ENCODE results near the gene NGFR. TPM values are rescaled to one million over a fixed set of nuclear protein-coding genes. Genes with fewer than 3 reads are reported as not detected.

Gene NGFR
- total and polyA plus RNA-seq, 2 donors (not counting 1 experiment from before 2014, with no cell fraction given) = 0.31 to 1.6 TPM

DNA sequence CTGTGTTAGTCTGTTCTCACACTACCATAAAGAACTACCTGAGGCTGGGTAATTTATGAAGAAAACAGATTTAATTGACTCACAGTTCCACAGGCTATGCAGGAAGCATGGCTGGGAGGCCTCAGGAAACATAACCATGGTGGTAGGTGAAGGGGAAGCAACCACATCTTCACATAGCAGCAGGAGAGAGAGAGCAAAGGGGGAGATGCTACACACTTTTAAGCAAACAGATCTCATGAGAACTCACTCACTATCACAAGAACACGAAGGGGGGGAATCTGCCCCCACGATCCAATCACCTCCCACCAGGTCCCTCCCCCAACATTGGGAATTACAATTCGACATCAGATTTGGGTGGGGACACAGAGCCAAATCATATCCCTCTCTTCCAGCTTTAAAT, 48.8 kb downstream of the NGFR start:
- 86% methylated on average over 2 of the region's 3 CpGs for WGBS (ENCODE audit: insufficient coverage)
- Histone ChIP-seq H3K27me3 (replicated peaks in 1 of 4; ENCODE audit: control extremely low read depth in 1 of 4, control insufficient read depth in 3 of 4, insufficient read depth in 4 of 4, low read length in 3 of 4) (peaks cover 0 to 9% (median 2%) of the 10 kb centered on the region in 4 experiments), H3K79me2 (ENCODE audit: control insufficient read depth, insufficient read depth, low read length) (no peaks in the 10 kb centered on the region), H3K9me3 (ENCODE audit: control extremely low read depth in 1 of 3, control insufficient read depth in 2 of 3, insufficient read depth in 1 of 3, low read length in 2 of 3) (peaks cover 0 to 19% (median 3%) of the 10 kb centered on the region in 3 donors), H3K9ac (ENCODE audit: low read length) (no peak overlapping the region), H3K27ac (ENCODE audit: low read length in 2 of 2) (no peak overlapping the region), H2AFZ (ENCODE audit: insufficient read depth, low read depth, low read length, poor library complexity, severe bottlenecking) (no peak overlapping the region), H3K36me3 (replicated peaks in 1 of 2; ENCODE audit: control extremely low read depth in 1 of 2, control insufficient read depth in 1 of 2, extremely low read depth in 1 of 2, insufficient read depth in 2 of 2, low read length in 1 of 2) (no peaks in the 10 kb centered on the region), H3K4me2 (replicated peaks; ENCODE audit: low read depth, low read length, poor library complexity, severe bottlenecking) (no peak overlapping the region), H4K20me1 (ENCODE audit: control insufficient read depth, insufficient read depth, low read length, poor library complexity, severe bottlenecking) (no peaks in the 10 kb centered on the region), H3K4me3 (ENCODE audit: control extremely low read depth in 1 of 5, extremely low read depth in 1 of 5, insufficient read depth in 1 of 5, low read depth in 2 of 5, low read length in 4 of 5) (no peak overlapping the region), H3K4me1 (ENCODE audit: control insufficient read depth in 2 of 2, insufficient read depth in 2 of 2, low read length in 2 of 2) (no peaks in the 10 kb centered on the region)
- Mint-ChIP-seq H3K9me3 (ENCODE audit: insufficient read depth) (peaks cover 8% of the 10 kb centered on the region), H3K4me1 (no peaks in the 10 kb centered on the region), H3K27me3 (peaks cover 35% of the 10 kb centered on the region), H3K27ac (no peak overlapping the region), H3K4me3 (no peak overlapping the region)
- DNase-seq (no peak), ATAC-seq (ENCODE audit: low read depth) (no peak)
- intact Hi-C loops (cut with micrococcal nuclease) = no loop called here
- ChIA-PET CTCF (no interaction called here), POLR2A (no interaction called here)
- TF ChIP-seq, protein P1, sequence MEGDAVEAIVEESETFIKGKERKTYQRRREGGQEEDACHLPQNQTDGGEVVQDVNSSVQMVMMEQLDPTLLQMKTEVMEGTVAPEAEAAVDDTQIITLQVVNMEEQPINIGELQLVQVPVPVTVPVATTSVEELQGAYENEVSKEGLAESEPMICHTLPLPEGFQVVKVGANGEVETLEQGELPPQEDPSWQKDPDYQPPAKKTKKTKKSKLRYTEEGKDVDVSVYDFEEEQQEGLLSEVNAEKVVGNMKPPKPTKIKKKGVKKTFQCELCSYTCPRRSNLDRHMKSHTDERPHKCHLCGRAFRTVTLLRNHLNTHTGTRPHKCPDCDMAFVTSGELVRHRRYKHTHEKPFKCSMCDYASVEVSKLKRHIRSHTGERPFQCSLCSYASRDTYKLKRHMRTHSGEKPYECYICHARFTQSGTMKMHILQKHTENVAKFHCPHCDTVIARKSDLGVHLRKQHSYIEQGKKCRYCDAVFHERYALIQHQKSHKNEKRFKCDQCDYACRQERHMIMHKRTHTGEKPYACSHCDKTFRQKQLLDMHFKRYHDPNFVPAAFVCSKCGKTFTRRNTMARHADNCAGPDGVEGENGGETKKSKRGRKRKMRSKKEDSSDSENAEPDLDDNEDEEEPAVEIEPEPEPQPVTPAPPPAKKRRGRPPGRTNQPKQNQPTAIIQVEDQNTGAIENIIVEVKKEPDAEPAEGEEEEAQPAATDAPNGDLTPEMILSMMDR (IDR thresholded peaks at IDR 0.05) = no peak
- TF ChIP-seq EZH2 (IDR thresholded peaks at IDR 0.05; ENCODE audit: borderline replicate concordance, insufficient read depth, low read depth, low read length, poor library complexity, severe bottlenecking) = no peak

DNA sequence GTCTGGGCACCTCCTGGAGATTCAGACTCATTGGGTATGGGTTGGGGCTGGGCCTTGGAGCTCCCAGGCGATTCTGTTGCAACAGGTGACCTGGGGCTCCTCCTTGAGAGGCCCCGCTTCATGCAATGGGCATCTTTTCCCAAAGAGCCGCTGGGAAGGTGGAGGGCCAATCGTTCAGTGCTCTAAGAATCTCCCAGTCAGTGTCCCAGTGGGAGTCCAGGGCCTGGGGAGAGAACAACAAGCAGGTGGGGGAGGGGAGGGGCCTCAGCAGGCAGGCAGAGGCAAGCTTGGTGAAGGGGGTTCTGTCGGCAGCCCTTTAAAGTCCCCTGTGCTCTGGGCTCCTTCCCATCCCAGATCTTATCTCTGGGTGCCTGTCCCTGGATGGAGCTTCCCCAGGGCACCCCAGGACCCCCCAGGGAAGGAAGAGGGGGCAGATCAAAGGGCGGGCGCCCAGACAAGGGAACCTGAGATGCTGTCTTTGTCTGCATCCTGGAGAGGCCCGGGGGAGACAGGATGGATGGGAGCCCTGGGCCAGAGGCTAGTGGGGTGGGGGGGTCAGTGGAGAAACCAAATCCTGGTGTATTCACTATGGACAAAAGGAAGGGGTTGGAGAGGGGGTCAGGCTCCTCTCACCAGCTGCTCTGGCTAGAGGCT, 50.0 kb downstream of the NGFR start:
- TF ChIP-seq EZH2 (IDR thresholded peaks at IDR 0.05; ENCODE audit: borderline replicate concordance, insufficient read depth, low read depth, low read length, poor library complexity, severe bottlenecking) = no peak
- TF ChIP-seq, protein P1 (IDR thresholded peaks at IDR 0.05) = no peak
- Mint-ChIP-seq H3K4me3 (no peak overlapping the region), H3K4me1 (no peaks in the 10 kb centered on the region), H3K27ac (no peak overlapping the region), H3K9me3 (ENCODE audit: insufficient read depth) (peaks cover 8% of the 10 kb centered on the region), H3K27me3 (peaks cover 35% of the 10 kb centered on the region)
- Histone ChIP-seq H3K9me3 (ENCODE audit: control extremely low read depth in 1 of 3, control insufficient read depth in 2 of 3, insufficient read depth in 1 of 3, low read length in 2 of 3) (peaks cover 0 to 19% (median 3%) of the 10 kb centered on the region in 3 donors), H3K36me3 (replicated peaks in 1 of 2; ENCODE audit: control extremely low read depth in 1 of 2, control insufficient read depth in 1 of 2, extremely low read depth in 1 of 2, insufficient read depth in 2 of 2, low read length in 1 of 2) (no peaks in the 10 kb centered on the region), H3K4me2 (replicated peaks; ENCODE audit: low read depth, low read length, poor library complexity, severe bottlenecking) (no peak overlapping the region), H3K27ac (ENCODE audit: low read length in 2 of 2) (no peak overlapping the region), H3K4me3 (ENCODE audit: control extremely low read depth in 1 of 5, extremely low read depth in 1 of 5, insufficient read depth in 1 of 5, low read depth in 2 of 5, low read length in 4 of 5) (no peak overlapping the region), H3K79me2 (ENCODE audit: control insufficient read depth, insufficient read depth, low read length) (no peaks in the 10 kb centered on the region), H3K4me1 (ENCODE audit: control insufficient read depth in 2 of 2, insufficient read depth in 2 of 2, low read length in 2 of 2) (no peaks in the 10 kb centered on the region), H3K27me3 (replicated peaks in 1 of 4; ENCODE audit: control extremely low read depth in 1 of 4, control insufficient read depth in 3 of 4, insufficient read depth in 4 of 4, low read length in 3 of 4) (peaks cover 0 to 9% (median 2%) of the 10 kb centered on the region in 4 experiments), H2AFZ (ENCODE audit: insufficient read depth, low read depth, low read length, poor library complexity, severe bottlenecking) (no peak overlapping the region), H4K20me1 (ENCODE audit: control insufficient read depth, insufficient read depth, low read length, poor library complexity, severe bottlenecking) (no peaks in the 10 kb centered on the region), H3K9ac (ENCODE audit: low read length) (no peak overlapping the region)
- ChIA-PET POLR2A (no interaction called here), CTCF (interaction anchor here (1.6 kb wide), 1 partner anchor 11 kb away, joined by 6 read pairs; no protein-coding TSS in a partner anchor)
- intact Hi-C loops (cut with micrococcal nuclease) = no loop called here
- ATAC-seq (ENCODE audit: low read depth) = no peak
- 87% methylated on average over 7 of the region's 8 CpGs for WGBS (ENCODE audit: insufficient coverage)
- no peak for DNase-seq
